GM23248 (cell line): ENCODE measurements around the gene RPH3AL. TPM values are rescaled to one million over a fixed set of nuclear protein-coding genes. Genes with fewer than 3 reads are reported as not detected.

Experiments
- DNase-seq: peaks from one replicate; pipeline ENCODE4 v3.0.0-alpha.2; 2015
- H2AFZ ChIP-seq: fragments of 200-600 bp; sonication (generic); 2 replicates; pipeline ENCODE4 v1.6.1; 2016; ENCODE audit warnings: antibody characterized with exemption
- H3F3A ChIP-seq: fragments of 200-600 bp; sonication (generic); 2 replicates; pipeline ENCODE4 v1.6.1; 2016; ENCODE audit warnings: mild to moderate bottlenecking, antibody characterized with exemption, mixed run types; ENCODE audit not compliant: insufficient read depth
- H3K27ac ChIP-seq: fragments of 200-600 bp; sonication (generic); 2 replicates; pipeline ENCODE4 v1.5.1; 2016; ENCODE audit warnings: mild to moderate bottlenecking
- H3K27me3 ChIP-seq: fragments of 200-600 bp; sonication (generic); replicated peaks from 2 replicates; pipeline ENCODE4 v1.6.1; 2016; ENCODE audit warnings: mild to moderate bottlenecking; ENCODE audit not compliant: insufficient read depth
- H3K36me3 ChIP-seq: fragments of 200-600 bp; sonication (generic); 2 replicates; pipeline ENCODE4 v1.6.1; 2016; ENCODE audit warnings: low read depth, mild to moderate bottlenecking
- H3K4me1 ChIP-seq: fragments of 200-600 bp; sonication (generic); 2 replicates; pipeline ENCODE4 v1.6.1; 2016; ENCODE audit warnings: mild to moderate bottlenecking; ENCODE audit not compliant: insufficient read depth
- H3K4me2 ChIP-seq: fragments of 200-600 bp; sonication (generic); one replicate; pipeline ENCODE4 v1.6.1; 2016; ENCODE audit warnings: mild to moderate bottlenecking; ENCODE audit not compliant: unreplicated experiment
- H3K4me3 ChIP-seq: fragments of 200-600 bp; sonication (generic); 2 replicates; pipeline ENCODE4 v1.5.1; 2016; ENCODE audit warnings: mild to moderate bottlenecking
- H3K79me2 ChIP-seq: fragments of 200-600 bp; sonication (generic); 2 replicates; pipeline ENCODE4 v1.6.1; 2016; ENCODE audit warnings: mild to moderate bottlenecking; ENCODE audit not compliant: insufficient read depth
- H3K9ac ChIP-seq: fragments of 200-600 bp; sonication (generic); 2 replicates; pipeline ENCODE4 v1.6.1; 2016; ENCODE audit warnings: mild to moderate bottlenecking
- H3K9me2 ChIP-seq: fragments of 200-600 bp; sonication (generic); 2 replicates; pipeline ENCODE4 v1.6.1; 2016; ENCODE audit warnings: mixed run types, mild to moderate bottlenecking, moderate library complexity; ENCODE audit not compliant: insufficient read depth
- H3K9me3 ChIP-seq: fragments of 200-600 bp; sonication (generic); one replicate; pipeline ENCODE4 v1.6.1; 2017; ENCODE audit warnings: low read depth
- H4K20me1 ChIP-seq: fragments of 200-600 bp; sonication (generic); 2 replicates; pipeline ENCODE4 v1.6.0; 2016; ENCODE audit not compliant: insufficient read depth
- EZH2 ChIP-seq: fragments of 200-600 bp; sonication (generic); IDR thresholded peaks from 2 replicates; pipeline ENCODE4 v1.6.1; 2018; ENCODE audit warnings: antibody characterized with exemption, mild to moderate bottlenecking; ENCODE audit not compliant: insufficient read depth, poor library complexity, severe bottlenecking
- EZH2phosphoT487 ChIP-seq: fragments of 200-600 bp; sonication (generic); IDR thresholded peaks from 2 replicates; pipeline ENCODE4 v1.6.1; 2018; ENCODE audit warnings: antibody characterized with exemption, moderate library complexity, mild to moderate bottlenecking, low read depth; ENCODE audit not compliant: insufficient read depth
- WGBS, 2 experiments: methylation state at CpG; one replicate each; pipeline ENCODE4 v1.1.6; 2015 to 2017; ENCODE audit warnings: low lambda C conversion rate in 2 of 2, low coverage in 1 of 2; ENCODE audit errors: missing lambda C conversion rate in 2 of 2; 5-methylcytosine and 5-hydroxymethylcytosine counted together
- in situ Hi-C: fragments of 300-500 bp; cut with MboI; formaldehyde crosslinking; loops from 2 replicates; pipeline ENCODE4 v1.15.0; 2020
- polyA plus RNA-seq: library from polyadenylated mRNA; unstranded; fragments of >200 nt; fragmentation: Nextera tagmentation; extraction: Ambion mirVana; gene quantifications from 2 replicates; pipeline ENCODE4 v1.2.1, GENCODE V29; 2016
- total RNA-seq: library from RNA; depleted of rRNA; stranded (reverse); fragments of >200 nt; shearing (Covaris generic); gene quantifications from 2 replicates; pipeline ENCODE4 v1.2.3, GENCODE V29; 2014

Gene RPH3AL
- total and polyA plus RNA-seq, 2 experiments from 2014 or later = 2.7 to 5.2 TPM

- no peaks in the 10 kb centered on the region for H3K79me2 ChIP-seq
- H2AFZ ChIP-seq = no peak overlapping the region
- peaks cover 30% of the 10 kb centered on the region for H3K27me3 ChIP-seq
- in situ Hi-C loops = no loop called here
- TF ChIP-seq EZH2phosphoT487 (no peak), EZH2 (no peak)
- no peaks in the 10 kb centered on the region for H4K20me1 ChIP-seq
- no peak overlapping the region for H3K4me3 ChIP-seq
- no peaks in the 10 kb centered on the region for H3K36me3 ChIP-seq
- H3K4me1 ChIP-seq = no peaks in the 10 kb centered on the region
- no peak overlapping the region for H3K4me2 ChIP-seq
- no peaks in the 10 kb centered on the region for H3K9me3 ChIP-seq
- DNase-seq = no peak
- WGBS, 2 experiments = 55 to 56% methylated on average over 16 of the region's 16 CpGs
- H3K27ac ChIP-seq = no peak overlapping the region
- H3K9me2 ChIP-seq = no peaks in the 10 kb centered on the region
- no peak overlapping the region for H3K9ac ChIP-seq
- H3F3A ChIP-seq = 0 out of 2 replicates have a peak, but pooled peaks cover 8% of the 10 kb centered on the region
Measured at GRCh38 chr17:194828-195602, 157.6 kb downstream of the RPH3AL start.

- no peak overlapping the region for H2AFZ ChIP-seq
- 32 to 42% methylated on average over 24 to 30 of the region's 31 CpGs for WGBS, 2 experiments
Measured at GRCh38 chr17:193841-194806, 158.5 kb downstream of the RPH3AL start.

GRCh38 chr17:193426-193810 is 159.2 kb downstream of the RPH3AL start:
- H3K9ac ChIP-seq = no peak overlapping the region
- H3K9me3 ChIP-seq = no peaks in the 10 kb centered on the region
- in situ Hi-C loops = no loop called here
- no peaks in the 10 kb centered on the region for H3K9me2 ChIP-seq
- 72 to 74% methylated on average over 8 of the region's 8 CpGs for WGBS, 2 experiments
- H3K79me2 ChIP-seq = no peaks in the 10 kb centered on the region
- H4K20me1 ChIP-seq = no peaks in the 10 kb centered on the region
- H3F3A ChIP-seq = no peaks in the 10 kb centered on the region
- no peaks in the 10 kb centered on the region for H3K36me3 ChIP-seq
- no peak overlapping the region for H2AFZ ChIP-seq
- no peak for TF ChIP-seq EZH2phosphoT487
- TF ChIP-seq EZH2 = no peak
- no peak overlapping the region for H3K4me2 ChIP-seq
- H3K27ac ChIP-seq = no peak overlapping the region
- H3K4me1 ChIP-seq = no peaks in the 10 kb centered on the region
- H3K4me3 ChIP-seq = no peak overlapping the region
- peaks cover 25% of the 10 kb centered on the region for H3K27me3 ChIP-seq
- no peak for DNase-seq

More at GRCh38 chr17:193841-194806, 158.5 kb downstream of the RPH3AL start:
- H3K9me3 ChIP-seq = no peaks in the 10 kb centered on the region
- in situ Hi-C loops = no loop called here
- no peaks in the 10 kb centered on the region for H4K20me1 ChIP-seq
- H3K9me2 ChIP-seq = no peaks in the 10 kb centered on the region
- H3K79me2 ChIP-seq = no peaks in the 10 kb centered on the region
- H3K4me3 ChIP-seq = no peak overlapping the region
- H3F3A ChIP-seq = 0 out of 2 replicates have a peak, but pooled peaks cover 4% of the 10 kb centered on the region
- H3K4me2 ChIP-seq = no peak overlapping the region
- no peak for DNase-seq
- H3K9ac ChIP-seq = no peak overlapping the region
- H3K36me3 ChIP-seq = no peaks in the 10 kb centered on the region
- peaks cover 30% of the 10 kb centered on the region for H3K27me3 ChIP-seq
- H3K4me1 ChIP-seq = no peaks in the 10 kb centered on the region
- no peak overlapping the region for H3K27ac ChIP-seq
- no peak for TF ChIP-seq EZH2
- no peak for TF ChIP-seq EZH2phosphoT487

GRCh38 chr17:192666-193425 is 159.8 kb downstream of the RPH3AL start:
- H3K27ac ChIP-seq = no peak overlapping the region
- no peak overlapping the region for H2AFZ ChIP-seq
- DNase-seq = no peak
- no peak overlapping the region for H3K9ac ChIP-seq
- WGBS, 2 experiments = 76 to 82% methylated on average over 14 to 20 of the region's 21 CpGs
- no peak for TF ChIP-seq EZH2phosphoT487
- no peak for TF ChIP-seq EZH2
- peaks cover 28% of the 10 kb centered on the region for H3K27me3 ChIP-seq
- no peaks in the 10 kb centered on the region for H3K9me2 ChIP-seq
- in situ Hi-C loops = no loop called here
- no peak overlapping the region for H3K4me3 ChIP-seq
- H3K4me1 ChIP-seq = no peaks in the 10 kb centered on the region
- no peaks in the 10 kb centered on the region for H3K79me2 ChIP-seq
- H4K20me1 ChIP-seq = no peaks in the 10 kb centered on the region
- no peak overlapping the region for H3K4me2 ChIP-seq
- no peaks in the 10 kb centered on the region for H3K9me3 ChIP-seq
- no peaks in the 10 kb centered on the region for H3K36me3 ChIP-seq
- H3F3A ChIP-seq = no peaks in the 10 kb centered on the region
